ENCODE data around the gene LRTM2.

The LRTM2 gene

GRCh38 chr12:1864456-1864855 lies 44.1 kb downstream of the LRTM2 start:
- TF ChIP-seq POLR2AphosphoS5 (IDR thresholded peaks at IDR 0.05; ENCODE audit: low read depth, low read length) (no peak), TAF1 (IDR thresholded peaks at IDR 0.05; ENCODE audit: borderline replicate concordance, low read depth, low read length) (no peak)
- no peak for FAIRE-seq
- no peak for DNase-seq (ENCODE audit: insufficient read length)

- FAIRE-seq = no peak
- DNase-seq (ENCODE audit: insufficient read length) = no peak
- TF ChIP-seq TAF1 (IDR thresholded peaks at IDR 0.05; ENCODE audit: borderline replicate concordance, low read depth, low read length) (no peak), POLR2AphosphoS5 (IDR thresholded peaks at IDR 0.05; ENCODE audit: low read depth, low read length) (no peak), POLR2A (IDR thresholded peaks at IDR 0.05; ENCODE audit: low read depth, low read length) (no peak)
These were observed 44.5 kb downstream of the LRTM2 start for GRCh38 chr12:1864867-1865266.

- FAIRE-seq = no peak
- no peak for DNase-seq (ENCODE audit: insufficient read length)
- TF ChIP-seq POLR2AphosphoS5 (IDR thresholded peaks at IDR 0.05; ENCODE audit: low read depth, low read length) = no peak
- no peak for TF ChIP-seq TAF1 (IDR thresholded peaks at IDR 0.05; ENCODE audit: borderline replicate concordance, low read depth, low read length)
- no peak for TF ChIP-seq POLR2A (IDR thresholded peaks at IDR 0.05; ENCODE audit: low read depth, low read length)
These were observed 45.0 kb downstream of the LRTM2 start for GRCh38 chr12:1865284-1865866.

GRCh38 chr12:1869145-1869544 lies 48.8 kb downstream of the LRTM2 start:
- TF ChIP-seq POLR2A (IDR thresholded peaks at IDR 0.05; ENCODE audit: low read depth, low read length) (no peak), POLR2AphosphoS5 (IDR thresholded peaks at IDR 0.05; ENCODE audit: low read depth, low read length) (no peak), TAF1 (IDR thresholded peaks at IDR 0.05; ENCODE audit: borderline replicate concordance, low read depth, low read length) (no peak)
- DNase-seq (ENCODE audit: insufficient read length) (no peak), FAIRE-seq (no peak)

- FAIRE-seq = no peak
- no peak for TF ChIP-seq POLR2AphosphoS5 (IDR thresholded peaks at IDR 0.05; ENCODE audit: low read depth, low read length)
- no peak for TF ChIP-seq TAF1 (IDR thresholded peaks at IDR 0.05; ENCODE audit: borderline replicate concordance, low read depth, low read length)
- TF ChIP-seq POLR2A (IDR thresholded peaks at IDR 0.05; ENCODE audit: low read depth, low read length) = no peak
- no peak for DNase-seq (ENCODE audit: insufficient read length)
These were observed 49.7 kb downstream of the LRTM2 start for GRCh38 chr12:1870086-1870485.

GRCh38 chr12:1870998-1871917 lies 50.9 kb downstream of the LRTM2 start:
- no peak for DNase-seq (ENCODE audit: insufficient read length)
- no peak for TF ChIP-seq POLR2A (IDR thresholded peaks at IDR 0.05; ENCODE audit: low read depth, low read length)
- TF ChIP-seq POLR2AphosphoS5 (IDR thresholded peaks at IDR 0.05; ENCODE audit: low read depth, low read length) = no peak
- no peak for TF ChIP-seq TAF1 (IDR thresholded peaks at IDR 0.05; ENCODE audit: borderline replicate concordance, low read depth, low read length)
- FAIRE-seq = no peak

GRCh38 chr12:1872001-1872400 lies 51.6 kb downstream of the LRTM2 start:
- no peak for DNase-seq (ENCODE audit: insufficient read length)
- FAIRE-seq = no peak
- TF ChIP-seq POLR2A (IDR thresholded peaks at IDR 0.05; ENCODE audit: low read depth, low read length) (no peak), POLR2AphosphoS5 (IDR thresholded peaks at IDR 0.05; ENCODE audit: low read depth, low read length) (no peak), TAF1 (IDR thresholded peaks at IDR 0.05; ENCODE audit: borderline replicate concordance, low read depth, low read length) (no peak)

- TF ChIP-seq POLR2AphosphoS5 (IDR thresholded peaks at IDR 0.05; ENCODE audit: low read depth, low read length) (no peak), TAF1 (IDR thresholded peaks at IDR 0.05; ENCODE audit: borderline replicate concordance, low read depth, low read length) (no peak), POLR2A (IDR thresholded peaks at IDR 0.05; ENCODE audit: low read depth, low read length) (no peak)
- no peak for FAIRE-seq
- no peak for DNase-seq (ENCODE audit: insufficient read length)
These were observed 52.1 kb downstream of the LRTM2 start for GRCh38 chr12:1872448-1872847.

GRCh38 chr12:1873531-1874510 lies 53.5 kb downstream of the LRTM2 start:
- FAIRE-seq (no peak), DNase-seq (ENCODE audit: insufficient read length) (no peak)
- TF ChIP-seq POLR2A (IDR thresholded peaks at IDR 0.05; ENCODE audit: low read depth, low read length) (no peak), POLR2AphosphoS5 (IDR thresholded peaks at IDR 0.05; ENCODE audit: low read depth, low read length) (no peak), TAF1 (IDR thresholded peaks at IDR 0.05; ENCODE audit: borderline replicate concordance, low read depth, low read length) (no peak)

GRCh38 chr12:1875608-1876007 lies 55.2 kb downstream of the LRTM2 start:
- no peak for TF ChIP-seq POLR2A (IDR thresholded peaks at IDR 0.05; ENCODE audit: low read depth, low read length)
- no peak for TF ChIP-seq TAF1 (IDR thresholded peaks at IDR 0.05; ENCODE audit: borderline replicate concordance, low read depth, low read length)
- no peak for TF ChIP-seq POLR2AphosphoS5 (IDR thresholded peaks at IDR 0.05; ENCODE audit: low read depth, low read length)
- DNase-seq (ENCODE audit: insufficient read length) (no peak), FAIRE-seq (no peak)

GRCh38 chr12:1876086-1876485 lies 55.7 kb downstream of the LRTM2 start:
- DNase-seq (ENCODE audit: insufficient read length) (no peak), FAIRE-seq (no peak)
- TF ChIP-seq POLR2A (IDR thresholded peaks at IDR 0.05; ENCODE audit: low read depth, low read length) = no peak
- TF ChIP-seq POLR2AphosphoS5 (IDR thresholded peaks at IDR 0.05; ENCODE audit: low read depth, low read length) = no peak
- no peak for TF ChIP-seq TAF1 (IDR thresholded peaks at IDR 0.05; ENCODE audit: borderline replicate concordance, low read depth, low read length)
